Astrocyte of the hippocampus (primary cell): ENCODE measurements around the gene ZNF92.
A peak's percentile ranks its signal among the peaks of the same experiment; 100 is the strongest.
"Not testable (repeated sequence)": the region's sequence is repeated elsewhere in the genome, so short reads cannot be mapped to it uniquely, and the experiment has no call there.

Source experiments
- DNase-seq: peaks from one replicate; pipeline ENCODE4 v3.0.0; 2011; ENCODE audit warnings: low read depth, low spot score

ZNF92 gene

DNA sequence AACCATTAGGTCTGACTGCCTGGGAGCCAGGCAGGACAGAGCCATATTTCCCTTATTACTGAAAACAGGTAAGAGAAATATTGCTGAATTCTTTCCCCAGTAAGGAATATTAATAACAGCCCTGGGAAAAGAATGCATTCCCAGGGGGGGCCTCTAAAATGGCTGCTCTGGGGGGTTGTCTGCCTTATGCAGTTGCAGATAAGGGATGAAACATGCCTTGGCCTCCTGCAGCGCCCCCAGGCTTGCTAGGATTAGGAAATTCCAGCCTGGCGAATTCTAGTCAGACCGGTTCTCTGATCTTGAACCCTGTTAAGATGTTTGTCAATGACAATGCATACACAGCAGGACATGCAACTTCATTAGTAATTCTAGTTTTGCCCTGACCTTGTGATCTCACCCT, 49.6 kb downstream of the ZNF92 start:
- not testable (repeated sequence) for DNase-seq

DNA sequence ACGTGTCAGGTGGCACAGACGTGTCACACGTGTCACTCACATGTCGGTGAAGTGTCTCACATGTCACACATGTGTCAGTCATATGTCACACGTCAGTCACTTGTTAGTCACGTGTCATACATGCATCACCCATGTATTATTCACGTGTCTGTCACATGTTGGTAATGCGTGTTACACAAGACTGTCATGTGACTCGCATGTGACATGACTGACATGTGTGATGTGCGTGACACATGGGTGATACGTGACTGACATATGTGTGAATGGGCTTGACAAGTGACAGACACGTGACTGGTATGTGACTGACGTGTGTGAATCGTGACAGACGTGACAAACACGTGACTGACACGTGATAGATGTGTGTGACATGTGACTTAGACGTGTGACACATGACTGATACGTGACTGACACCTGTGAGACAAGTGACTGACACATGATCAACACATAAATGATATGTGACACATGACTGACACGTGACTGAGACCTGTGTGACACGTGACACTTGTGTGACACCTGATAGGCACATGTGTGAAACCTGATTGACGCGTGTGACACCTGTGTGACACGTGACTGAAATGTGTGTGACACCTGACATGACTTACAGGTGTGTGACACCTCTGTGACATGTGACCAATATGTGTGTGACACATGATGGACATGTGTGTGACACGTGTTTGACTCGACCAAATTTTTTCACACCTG, 56.1 kb downstream of the ZNF92 start:
- DNase-seq: no peak

DNA sequence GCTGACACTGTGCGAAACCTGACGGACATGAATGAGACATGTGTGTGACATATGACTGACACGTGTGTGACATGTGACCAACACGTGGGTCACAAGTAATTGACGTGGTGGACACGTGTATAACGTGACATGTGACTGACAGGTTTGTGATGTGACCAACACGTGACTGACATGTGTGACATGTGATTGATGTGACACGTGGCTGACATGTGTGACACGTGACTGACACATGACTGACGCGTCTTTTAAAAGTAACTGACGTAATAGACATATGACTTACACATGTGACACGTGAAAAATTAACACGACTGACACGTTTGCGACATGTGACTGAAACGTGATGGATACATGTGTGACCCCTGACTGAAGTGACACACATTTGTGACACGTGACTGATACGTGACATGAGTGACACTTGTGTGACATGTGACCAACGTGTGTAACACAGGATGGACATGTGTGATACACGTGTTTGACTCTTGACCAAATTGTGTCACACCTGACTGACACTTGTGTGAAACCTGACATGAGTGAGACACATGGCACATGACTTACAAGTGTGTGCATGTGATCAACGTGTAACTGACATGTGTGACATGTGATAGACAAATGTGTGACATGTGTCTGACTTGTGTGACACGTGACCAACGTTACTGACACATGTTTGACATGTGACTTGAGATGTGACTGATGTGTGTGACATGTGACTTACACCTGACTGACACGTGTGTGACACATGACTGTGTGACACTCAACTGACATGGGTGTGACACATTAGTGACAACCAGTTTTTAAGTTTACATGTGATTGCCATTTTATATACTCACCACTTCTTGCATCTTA, 56.9 kb downstream of the ZNF92 start:
- no peak for DNase-seq

DNA sequence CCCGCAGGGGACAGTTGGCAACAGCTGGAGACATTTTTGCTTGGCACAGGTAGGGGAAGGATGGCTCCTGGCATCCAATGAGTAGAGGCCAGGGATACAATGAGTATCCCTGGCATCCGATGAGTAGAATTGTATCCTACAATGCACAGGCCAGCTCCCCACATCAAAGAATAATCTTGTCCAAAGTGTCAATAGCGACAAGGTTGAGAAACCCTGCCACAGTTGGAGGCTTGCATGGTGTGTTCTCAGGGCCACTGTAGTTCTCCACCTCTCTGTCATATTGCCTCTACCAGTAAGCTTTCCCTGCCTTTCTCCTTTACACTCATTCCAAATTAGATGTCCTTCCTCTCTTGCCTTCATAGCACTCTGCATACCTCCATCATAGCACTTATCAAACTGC, 60.7 kb downstream of the ZNF92 start:
- DNase-seq: no peak

DNA sequence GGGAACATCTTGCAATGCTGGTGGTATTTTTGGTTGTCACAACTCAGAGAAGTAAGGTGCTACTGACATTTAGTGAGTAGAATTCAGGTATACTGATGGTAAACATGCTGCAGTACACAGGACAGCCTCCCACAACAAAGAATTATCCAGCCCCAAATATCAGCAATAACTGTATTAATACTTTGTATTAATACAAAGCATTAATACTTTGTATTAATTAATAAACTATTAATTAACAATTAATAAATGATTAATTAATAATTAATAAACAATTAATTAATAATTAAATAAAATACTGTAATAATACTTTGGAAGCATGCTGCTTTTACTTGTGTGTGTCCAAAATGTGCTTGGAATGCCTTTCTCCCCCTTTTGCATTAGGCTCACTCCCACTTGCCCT, 62.5 kb downstream of the ZNF92 start:
- no peak for DNase-seq

DNA sequence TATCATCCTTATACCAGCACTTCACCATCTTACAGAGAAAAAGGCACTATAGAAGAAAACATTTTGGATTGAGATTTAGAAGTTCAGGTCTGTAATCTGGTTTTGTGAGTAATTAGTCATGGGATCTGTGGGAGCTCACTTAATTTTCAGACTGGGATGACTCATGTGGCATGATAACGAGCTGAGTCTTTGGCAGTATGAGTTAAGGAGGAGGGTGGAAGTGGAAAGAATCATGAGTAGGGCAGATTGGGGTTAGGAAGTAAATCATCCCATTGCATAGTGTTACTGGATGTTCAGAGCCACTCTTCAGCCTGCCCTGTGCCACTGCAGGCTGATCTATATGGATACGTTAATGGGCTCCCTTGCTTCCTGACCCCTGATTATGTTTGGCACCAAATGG, 64.9 kb downstream of the ZNF92 start:
- peak; percentile 85 for DNase-seq

DNA sequence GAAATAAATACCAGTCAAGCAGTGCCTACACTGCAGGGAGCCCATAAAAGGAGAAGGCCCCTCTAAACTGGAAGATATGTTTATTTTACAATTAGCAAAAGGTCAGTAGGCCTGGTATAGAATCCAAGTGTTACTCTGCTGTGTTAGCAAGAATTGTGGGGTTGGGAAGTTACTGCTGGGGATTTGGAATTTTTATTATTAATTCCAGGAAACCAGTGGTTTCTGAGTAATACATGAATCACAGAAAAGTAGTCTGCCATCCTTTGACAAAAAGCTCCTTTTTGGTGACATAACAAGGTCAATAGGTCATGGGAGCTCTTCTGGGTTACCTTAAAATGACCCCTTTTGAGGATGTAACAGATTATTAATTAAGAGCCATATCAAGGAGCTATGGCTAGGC, 67.4 kb downstream of the ZNF92 start:
- peak; percentile 68 for DNase-seq

DNA sequence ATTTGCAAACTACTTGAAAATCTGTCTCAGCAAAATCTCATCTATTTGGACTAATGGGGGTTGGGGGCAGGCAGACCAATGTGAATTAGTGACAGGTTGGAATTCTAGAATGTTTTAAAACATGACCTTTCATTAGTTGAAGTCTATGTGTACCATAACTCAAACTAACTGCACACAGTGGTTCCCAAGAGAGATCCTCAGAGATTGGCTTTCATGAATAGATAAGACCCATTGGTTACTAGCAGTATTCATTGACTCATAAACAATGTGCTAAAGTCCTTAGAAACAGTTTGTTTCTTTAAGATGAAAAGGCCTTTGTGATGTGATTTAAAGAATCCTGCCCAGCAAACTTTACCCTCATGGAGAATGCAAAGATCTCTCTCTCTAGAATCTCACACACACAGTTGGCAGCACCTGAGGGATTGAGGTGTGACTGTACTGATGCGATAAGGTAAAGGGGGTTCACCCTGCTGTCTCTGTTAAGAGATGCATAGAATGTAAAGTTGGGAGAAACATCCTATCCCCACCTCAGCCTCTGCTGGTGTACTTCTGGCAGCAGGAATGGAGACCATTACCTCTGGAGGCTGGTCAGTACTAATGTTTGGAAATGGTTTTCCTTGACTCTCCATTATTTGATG, 70.7 kb downstream of the ZNF92 start:
- no peak for DNase-seq

DNA sequence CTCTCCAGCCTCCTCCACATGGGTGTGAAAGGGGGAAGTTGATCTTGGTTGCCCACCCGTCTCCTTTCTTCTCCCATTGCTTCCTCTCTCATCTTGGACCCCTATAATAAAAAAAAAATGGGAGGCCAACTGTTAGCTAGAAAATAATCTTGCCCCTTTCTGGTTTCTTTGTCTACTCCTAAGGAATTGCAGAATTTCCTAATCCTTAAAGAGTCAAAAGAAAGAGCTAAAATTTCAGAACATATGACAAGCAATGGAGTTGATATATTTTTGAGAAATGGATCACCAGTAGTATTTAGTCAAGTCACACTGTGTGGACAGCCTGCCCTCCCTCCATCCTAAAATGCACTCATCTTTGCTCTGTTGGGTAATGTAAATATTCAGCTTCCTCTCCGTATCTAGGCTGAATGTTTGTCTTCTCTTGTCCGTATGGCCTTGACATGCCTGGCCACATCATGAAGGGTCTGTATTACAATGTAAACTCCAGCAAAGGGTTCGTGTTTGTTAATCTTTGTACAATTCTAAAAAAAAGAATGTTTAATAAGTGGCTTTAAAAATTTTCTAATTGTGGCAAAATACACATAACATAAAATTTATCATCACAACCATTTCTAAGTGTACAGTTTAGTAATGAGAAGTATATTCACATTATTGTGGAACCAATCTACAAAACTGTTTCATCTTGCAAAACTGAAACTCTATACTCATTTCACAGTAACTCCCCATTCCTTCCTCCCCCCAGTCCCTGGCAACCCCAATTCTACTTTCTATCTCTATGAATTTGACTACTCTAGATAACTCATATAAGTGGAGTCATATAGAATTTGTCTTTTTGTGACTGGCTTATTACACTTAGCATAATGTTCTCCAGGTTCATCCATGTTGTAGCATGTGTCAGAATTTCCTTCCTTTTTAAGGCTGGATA, 71.5 kb downstream of the ZNF92 start:
- no peak for DNase-seq

DNA sequence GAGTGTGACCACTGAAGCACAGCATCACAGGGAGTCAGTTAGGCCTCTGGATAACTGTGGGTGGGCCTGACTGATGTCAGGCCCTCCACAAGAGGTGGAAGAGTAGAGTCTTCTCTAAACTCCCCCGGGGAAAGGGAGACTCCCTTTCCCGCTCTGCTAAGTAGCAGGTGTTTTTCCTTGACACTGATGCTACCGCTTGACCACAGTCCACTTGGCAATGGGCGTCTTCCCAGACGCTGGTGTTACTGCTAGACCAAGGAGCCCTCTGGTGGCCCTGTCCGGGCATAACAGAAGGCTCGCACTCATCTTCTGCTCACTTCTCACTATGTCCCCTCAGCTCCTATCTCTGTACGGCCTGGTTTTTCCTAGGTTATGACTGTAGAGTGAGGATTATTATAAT, 73.4 kb downstream of the ZNF92 start:
- DNase-seq: peak; percentile 13

DNA sequence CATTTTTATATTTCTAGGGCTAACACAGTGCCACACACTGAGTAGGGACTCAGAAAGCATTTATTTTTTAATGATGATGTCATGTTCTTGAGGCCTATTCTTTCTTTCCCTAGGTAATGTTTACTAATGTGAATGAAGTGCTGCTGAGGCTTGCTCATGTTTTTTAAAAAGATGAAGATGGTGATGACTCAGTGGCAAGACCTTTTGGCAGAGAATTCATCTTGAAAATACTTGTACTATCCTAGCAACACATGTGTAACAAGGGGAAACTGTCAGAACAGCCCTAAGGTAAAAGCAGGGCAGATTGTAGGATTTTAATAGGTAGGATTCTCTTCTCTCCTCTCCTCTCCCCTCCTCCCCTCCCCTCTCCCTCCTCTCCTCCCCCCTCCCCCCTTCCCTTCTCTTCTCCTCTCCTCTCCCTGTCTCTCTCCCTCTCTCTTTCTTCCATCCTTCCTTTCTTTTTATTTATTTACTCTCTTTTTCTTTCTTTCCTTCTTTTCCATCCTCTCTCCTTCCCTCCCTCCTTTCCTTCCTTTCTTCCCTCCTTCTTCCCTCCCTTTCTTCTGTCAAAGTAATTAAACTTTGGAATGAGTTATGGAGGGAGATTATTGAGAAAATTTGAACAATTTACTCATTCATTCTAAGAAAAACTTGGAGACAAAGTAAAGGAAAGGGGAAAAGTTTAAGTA, 75.3 kb downstream of the ZNF92 start:
- DNase-seq: peak; percentile 83

DNA sequence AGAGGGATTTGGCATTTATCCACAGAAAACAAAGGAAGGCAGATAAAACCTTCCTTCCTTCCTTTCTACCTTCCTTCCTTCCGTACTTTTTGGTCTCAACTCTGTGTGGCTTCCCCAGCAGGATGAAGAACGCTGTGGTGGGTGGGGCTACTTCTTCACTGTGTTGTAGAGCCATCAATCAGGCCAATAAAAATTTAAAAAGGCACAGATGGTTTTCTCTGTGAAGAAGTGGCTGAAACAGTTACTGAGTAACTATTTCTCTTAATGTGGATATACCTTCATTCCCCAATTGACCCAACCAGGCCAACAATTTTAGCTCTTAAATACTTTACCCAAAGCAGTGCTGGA, 75.8 kb downstream of the ZNF92 start:
- peak; percentile 26 for DNase-seq
